Neural cell (in vitro differentiated cells): ENCODE results near the gene PRPF40B.

Source experiments
- EZH2 ChIP-seq: fragments of 200-600, 300-800 bp; shearing (Covaris generic), sonication (generic); IDR thresholded peaks from 2 replicates; pipeline ENCODE4 v1.6.1; 2014; ENCODE audit warnings: antibody characterized with exemption, low read length, borderline replicate concordance, mild to moderate bottlenecking; ENCODE audit not compliant: insufficient read depth, poor library complexity, severe bottlenecking
- MXI1 ChIP-seq: fragments of 450-650 bp; conservative IDR thresholded peaks from 2 replicates; pipeline ENCODE4 v1.6.1; 2014; ENCODE audit warnings: antibody characterized with exemption, mild to moderate bottlenecking; ENCODE audit not compliant: poor library complexity, severe bottlenecking
- POLR2AphosphoS5 ChIP-seq: IDR thresholded peaks from 2 replicates; pipeline ENCODE4 v1.6.1; 2012
- RAD21 ChIP-seq: fragments of 450-650 bp; conservative IDR thresholded peaks from 2 replicates; pipeline ENCODE4 v1.6.1; 2014; ENCODE audit warnings: antibody characterized with exemption, mild to moderate bottlenecking, moderate library complexity
- TAF1 ChIP-seq: IDR thresholded peaks from 2 replicates; pipeline ENCODE4 v1.6.1; 2012; ENCODE audit warnings: low read depth
- TF ChIP-seq, protein P1 (sequence below): fragments of 450-650 bp; IDR thresholded peaks from 2 replicates; pipeline ENCODE4 v1.5.1; 2014; ENCODE audit warnings: antibody characterized with exemption, mild to moderate bottlenecking, moderate library complexity; ENCODE audit not compliant: poor library complexity, severe bottlenecking
- TF ChIP-seq, protein P2 (sequence below): IDR thresholded peaks from 2 replicates; pipeline ENCODE4 v1.6.1; 2012; ENCODE audit warnings: borderline replicate concordance

DNA sequence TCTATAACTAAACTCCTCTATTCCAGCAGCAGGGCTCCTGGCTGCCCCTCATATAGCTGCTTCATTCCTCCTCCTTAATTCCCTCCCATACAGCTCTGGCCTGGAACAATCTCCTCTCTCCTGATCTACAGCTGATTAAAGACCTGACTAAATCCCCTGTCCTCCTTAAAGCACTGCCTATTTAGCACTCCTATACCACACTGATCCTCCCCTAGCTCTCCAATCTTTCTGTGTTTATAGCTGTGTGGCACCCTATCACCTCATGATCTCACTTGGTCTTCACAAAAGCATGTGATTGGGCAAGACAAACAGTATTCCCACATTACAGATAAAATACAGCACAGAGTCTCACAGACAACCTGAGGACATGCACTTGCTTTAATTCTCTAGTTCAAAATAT lies 66.4 kb downstream of the PRPF40B start:
- TF ChIP-seq, protein P1, sequence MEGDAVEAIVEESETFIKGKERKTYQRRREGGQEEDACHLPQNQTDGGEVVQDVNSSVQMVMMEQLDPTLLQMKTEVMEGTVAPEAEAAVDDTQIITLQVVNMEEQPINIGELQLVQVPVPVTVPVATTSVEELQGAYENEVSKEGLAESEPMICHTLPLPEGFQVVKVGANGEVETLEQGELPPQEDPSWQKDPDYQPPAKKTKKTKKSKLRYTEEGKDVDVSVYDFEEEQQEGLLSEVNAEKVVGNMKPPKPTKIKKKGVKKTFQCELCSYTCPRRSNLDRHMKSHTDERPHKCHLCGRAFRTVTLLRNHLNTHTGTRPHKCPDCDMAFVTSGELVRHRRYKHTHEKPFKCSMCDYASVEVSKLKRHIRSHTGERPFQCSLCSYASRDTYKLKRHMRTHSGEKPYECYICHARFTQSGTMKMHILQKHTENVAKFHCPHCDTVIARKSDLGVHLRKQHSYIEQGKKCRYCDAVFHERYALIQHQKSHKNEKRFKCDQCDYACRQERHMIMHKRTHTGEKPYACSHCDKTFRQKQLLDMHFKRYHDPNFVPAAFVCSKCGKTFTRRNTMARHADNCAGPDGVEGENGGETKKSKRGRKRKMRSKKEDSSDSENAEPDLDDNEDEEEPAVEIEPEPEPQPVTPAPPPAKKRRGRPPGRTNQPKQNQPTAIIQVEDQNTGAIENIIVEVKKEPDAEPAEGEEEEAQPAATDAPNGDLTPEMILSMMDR, result no peak
- TF ChIP-seq TAF1 (no peak), RAD21 (no peak), MXI1 (no peak), POLR2AphosphoS5 (no peak), EZH2 (no peak)
- TF ChIP-seq, protein P2, sequence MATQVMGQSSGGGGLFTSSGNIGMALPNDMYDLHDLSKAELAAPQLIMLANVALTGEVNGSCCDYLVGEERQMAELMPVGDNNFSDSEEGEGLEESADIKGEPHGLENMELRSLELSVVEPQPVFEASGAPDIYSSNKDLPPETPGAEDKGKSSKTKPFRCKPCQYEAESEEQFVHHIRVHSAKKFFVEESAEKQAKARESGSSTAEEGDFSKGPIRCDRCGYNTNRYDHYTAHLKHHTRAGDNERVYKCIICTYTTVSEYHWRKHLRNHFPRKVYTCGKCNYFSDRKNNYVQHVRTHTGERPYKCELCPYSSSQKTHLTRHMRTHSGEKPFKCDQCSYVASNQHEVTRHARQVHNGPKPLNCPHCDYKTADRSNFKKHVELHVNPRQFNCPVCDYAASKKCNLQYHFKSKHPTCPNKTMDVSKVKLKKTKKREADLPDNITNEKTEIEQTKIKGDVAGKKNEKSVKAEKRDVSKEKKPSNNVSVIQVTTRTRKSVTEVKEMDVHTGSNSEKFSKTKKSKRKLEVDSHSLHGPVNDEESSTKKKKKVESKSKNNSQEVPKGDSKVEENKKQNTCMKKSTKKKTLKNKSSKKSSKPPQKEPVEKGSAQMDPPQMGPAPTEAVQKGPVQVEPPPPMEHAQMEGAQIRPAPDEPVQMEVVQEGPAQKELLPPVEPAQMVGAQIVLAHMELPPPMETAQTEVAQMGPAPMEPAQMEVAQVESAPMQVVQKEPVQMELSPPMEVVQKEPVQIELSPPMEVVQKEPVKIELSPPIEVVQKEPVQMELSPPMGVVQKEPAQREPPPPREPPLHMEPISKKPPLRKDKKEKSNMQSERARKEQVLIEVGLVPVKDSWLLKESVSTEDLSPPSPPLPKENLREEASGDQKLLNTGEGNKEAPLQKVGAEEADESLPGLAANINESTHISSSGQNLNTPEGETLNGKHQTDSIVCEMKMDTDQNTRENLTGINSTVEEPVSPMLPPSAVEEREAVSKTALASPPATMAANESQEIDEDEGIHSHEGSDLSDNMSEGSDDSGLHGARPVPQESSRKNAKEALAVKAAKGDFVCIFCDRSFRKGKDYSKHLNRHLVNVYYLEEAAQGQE, result no peak
